ENCODE results near the gene EMX2.
"Not testable (repeated sequence)": the region's sequence is repeated elsewhere in the genome, so short reads cannot be mapped to it uniquely, and the experiment has no call there.

Gene EMX2

GRCh38 chr10:117542706-117543224 is at the start of gene EMX2:
Gene EMX2 (plus strand): TSS chr10:117542746. CDS start chr10:117543268, 522 bp downstream.
- no peak for DNase-seq

- DNase-seq, result no peak
Measured at GRCh38 chr10:117496031-117496430, 46.5 kb upstream of the EMX2 start.

- DNase-seq, result peak; percentile 22
Measured at GRCh38 chr10:117496616-117497028, 45.9 kb upstream of the EMX2 start.

GRCh38 chr10:117497736-117498135 is 44.8 kb upstream of the EMX2 start:
- no peak for DNase-seq

- DNase-seq, result no peak
Measured at GRCh38 chr10:117499248-117500105, 43.1 kb upstream of the EMX2 start.

- DNase-seq, result no peak
Measured at GRCh38 chr10:117500456-117500855, 42.1 kb upstream of the EMX2 start.

GRCh38 chr10:117501460-117502035 is 41.0 kb upstream of the EMX2 start:
- no peak for DNase-seq

- no peak for DNase-seq
Measured at GRCh38 chr10:117502421-117503243, 39.9 kb upstream of the EMX2 start.

- DNase-seq, result no peak
Measured at GRCh38 chr10:117503244-117504205, 39.0 kb upstream of the EMX2 start.

GRCh38 chr10:117504562-117504961 is 38.0 kb upstream of the EMX2 start:
- no peak for DNase-seq

- DNase-seq, result not testable (repeated sequence)
Measured at GRCh38 chr10:117507081-117507480, 35.5 kb upstream of the EMX2 start.

GRCh38 chr10:117509573-117509972 is 33.0 kb upstream of the EMX2 start:
- no peak for DNase-seq

- no peak for DNase-seq
Measured at GRCh38 chr10:117511601-117512390, 30.8 kb upstream of the EMX2 start.

- DNase-seq, result no peak
Measured at GRCh38 chr10:117514971-117515370, 27.6 kb upstream of the EMX2 start.

GRCh38 chr10:117516681-117517080 is 25.9 kb upstream of the EMX2 start:
- no peak for DNase-seq

- no peak for DNase-seq
Measured at GRCh38 chr10:117518246-117518645, 24.3 kb upstream of the EMX2 start.

- no peak for DNase-seq
Measured at GRCh38 chr10:117519286-117519685, 23.3 kb upstream of the EMX2 start.

GRCh38 chr10:117519879-117520278 is 22.7 kb upstream of the EMX2 start:
- DNase-seq, result no peak

- DNase-seq, result no peak
Measured at GRCh38 chr10:117530791-117531190, 11.8 kb upstream of the EMX2 start.

GRCh38 chr10:117531371-117532002 is 11.1 kb upstream of the EMX2 start:
- no peak for DNase-seq

GRCh38 chr10:117532003-117532385 is 10.6 kb upstream of the EMX2 start:
- DNase-seq, result no peak

All from GF-D8 (cell line).